Measurements from ENCODE around the gene DLGAP1.
"Not testable (repeated sequence)": the region's sequence is repeated elsewhere in the genome, so short reads cannot be mapped to it uniquely, and the experiment has no call there.

DLGAP1 gene

DNA sequence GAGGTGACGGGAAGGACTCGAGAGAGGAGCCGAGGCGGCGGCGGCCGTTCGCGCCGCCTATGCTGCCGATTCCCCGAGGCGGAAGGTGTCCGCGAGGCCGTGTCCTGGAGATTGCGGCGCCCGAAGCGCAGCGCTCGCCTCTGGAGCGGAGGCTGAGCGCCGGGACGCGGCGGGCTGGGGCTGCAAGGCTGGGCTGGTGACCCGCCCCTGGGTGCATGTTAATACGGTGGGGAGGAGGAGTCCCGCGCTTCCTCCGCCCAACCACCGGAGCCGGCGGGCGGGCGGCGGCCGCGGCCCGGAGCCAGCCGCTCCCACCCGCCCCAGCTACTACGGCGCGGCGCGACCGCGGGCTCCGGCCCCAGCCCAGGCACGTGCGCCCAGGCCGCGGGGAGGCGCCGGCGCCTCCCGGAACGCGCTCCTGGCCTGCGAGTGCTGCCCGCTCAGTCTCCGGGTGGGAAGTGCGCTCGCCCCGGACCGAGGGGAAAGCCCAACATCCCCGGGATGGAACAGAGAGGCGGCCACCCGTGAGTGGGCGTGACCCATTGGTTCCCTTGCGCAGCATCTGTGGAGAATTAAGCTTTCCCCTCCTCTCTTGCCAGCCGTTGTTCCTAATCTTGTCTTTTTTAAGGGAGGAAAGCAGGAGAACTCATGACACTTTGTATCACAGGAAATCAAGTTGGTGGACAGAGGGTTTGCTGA lies at the start of gene DLGAP1:
TSS of gene DLGAP1 (minus strand) at position 195 of the 699 bp plus-strand sequence.
- ATAC-seq: no peak; the same call in 2 of the 3 replicates

DNA sequence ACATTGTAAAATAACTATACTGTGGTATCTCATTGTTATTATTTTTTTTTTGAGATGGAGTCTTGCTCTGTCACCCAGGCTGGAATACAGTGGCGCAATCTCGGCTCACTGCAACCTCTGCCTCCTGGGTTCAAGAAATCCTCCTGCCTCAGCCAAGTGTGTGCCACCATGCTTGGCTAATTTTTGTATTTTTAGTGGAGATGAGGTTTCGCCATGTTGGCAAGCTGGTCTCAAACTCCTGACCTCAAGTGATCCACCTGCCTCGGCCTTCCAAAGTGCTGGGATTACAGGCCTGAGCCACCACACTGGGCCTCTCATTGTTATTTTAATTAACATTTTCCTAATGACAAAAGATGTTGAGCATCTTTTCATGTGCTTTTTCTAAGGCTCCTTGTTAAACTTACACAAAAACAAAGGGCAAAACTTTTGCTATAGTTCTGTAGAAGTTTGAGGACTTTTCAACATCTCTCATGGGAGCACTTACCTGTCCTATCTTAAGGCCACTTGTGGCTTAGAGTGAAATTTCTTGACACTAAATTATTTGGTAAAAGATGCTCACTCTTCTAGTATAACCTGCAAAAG lies 39.7 kb upstream of the DLGAP1 start:
- not testable (repeated sequence) for ATAC-seq

More for the DNA sequence above, at the start of gene DLGAP1:
- no peak for TF ChIP-seq PPARA (CRISPR knock-in tag; IDR thresholded peaks at IDR 0.05; ENCODE audit: borderline replicate concordance)
- no peak for TF ChIP-seq ZNF565 (CRISPR knock-in tag; conservative IDR thresholded peaks at IDR 0.05; ENCODE audit: low read depth)
- no peak for TF ChIP-seq TOX (CRISPR knock-in tag; IDR thresholded peaks at IDR 0.05; ENCODE audit: borderline replicate concordance)
- no peak for TF ChIP-seq SNAI2 (CRISPR knock-in tag; IDR thresholded peaks at IDR 0.05)
- no peak for TF ChIP-seq ZNF8 (CRISPR knock-in tag; IDR thresholded peaks at IDR 0.05)
- TF ChIP-seq ESRRG (CRISPR knock-in tag; IDR thresholded peaks at IDR 0.05): no peak

DNA sequence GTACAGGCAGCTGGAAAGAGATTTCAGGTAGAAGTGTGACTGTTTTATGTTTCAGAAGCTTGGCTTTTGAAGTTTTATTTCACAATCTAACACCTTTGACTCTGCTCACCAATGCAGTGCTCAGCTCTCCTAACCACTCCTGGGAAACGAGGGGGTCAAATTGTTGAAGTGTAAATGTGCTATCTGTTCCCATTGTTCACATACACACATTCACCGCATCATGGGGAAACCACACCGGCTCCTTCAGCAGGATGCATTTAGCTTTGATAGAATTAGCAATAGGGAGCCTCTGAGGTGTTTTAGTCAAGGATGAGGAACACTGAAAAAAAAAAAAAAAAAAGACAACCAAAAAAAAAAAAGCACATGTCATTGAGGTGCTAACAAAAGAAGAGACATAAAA lies 13.4 kb upstream of the DLGAP1 start:
- ATAC-seq: no peak
- TF ChIP-seq CSDC2 (CRISPR knock-in tag; IDR thresholded peaks at IDR 0.05) (no peak), TOX (CRISPR knock-in tag; IDR thresholded peaks at IDR 0.05; ENCODE audit: borderline replicate concordance) (no peak), ESRRG (CRISPR knock-in tag; IDR thresholded peaks at IDR 0.05) (no peak), BACH2 (CRISPR knock-in tag; IDR thresholded peaks at IDR 0.05; ENCODE audit: borderline replicate concordance) (no peak), RARB (CRISPR knock-in tag; IDR thresholded peaks at IDR 0.05) (no peak), SNAI2 (CRISPR knock-in tag; IDR thresholded peaks at IDR 0.05) (no peak), ZC3H10 (CRISPR knock-in tag; IDR thresholded peaks at IDR 0.05) (no peak), ARNTL (CRISPR knock-in tag; IDR thresholded peaks at IDR 0.05; ENCODE audit: borderline replicate concordance, low read depth) (no peak), TCF4 (CRISPR knock-in tag; IDR thresholded peaks at IDR 0.05; ENCODE audit: borderline replicate concordance) (no peak), GLIS3 (CRISPR knock-in tag; IDR thresholded peaks at IDR 0.05) (no peak), ZNF565 (CRISPR knock-in tag; conservative IDR thresholded peaks at IDR 0.05; ENCODE audit: low read depth) (no peak), PPARA (CRISPR knock-in tag; IDR thresholded peaks at IDR 0.05; ENCODE audit: borderline replicate concordance) (no peak), ZFP30 (CRISPR knock-in tag; IDR thresholded peaks at IDR 0.05) (no peak)
- TF ChIP-seq, protein P1, sequence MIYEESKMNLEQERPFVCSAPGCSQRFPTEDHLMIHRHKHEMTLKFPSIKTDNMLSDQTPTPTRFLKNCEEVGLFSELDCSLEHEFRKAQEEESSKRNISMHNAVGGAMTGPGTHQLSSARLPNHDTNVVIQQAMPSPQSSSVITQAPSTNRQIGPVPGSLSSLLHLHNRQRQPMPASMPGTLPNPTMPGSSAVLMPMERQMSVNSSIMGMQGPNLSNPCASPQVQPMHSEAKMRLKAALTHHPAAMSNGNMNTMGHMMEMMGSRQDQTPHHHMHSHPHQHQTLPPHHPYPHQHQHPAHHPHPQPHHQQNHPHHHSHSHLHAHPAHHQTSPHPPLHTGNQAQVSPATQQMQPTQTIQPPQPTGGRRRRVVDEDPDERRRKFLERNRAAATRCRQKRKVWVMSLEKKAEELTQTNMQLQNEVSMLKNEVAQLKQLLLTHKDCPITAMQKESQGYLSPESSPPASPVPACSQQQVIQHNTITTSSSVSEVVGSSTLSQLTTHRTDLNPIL (CRISPR knock-in tag; IDR thresholded peaks at IDR 0.05; ENCODE audit: low read depth): no peak
- TF ChIP-seq, protein P2, sequence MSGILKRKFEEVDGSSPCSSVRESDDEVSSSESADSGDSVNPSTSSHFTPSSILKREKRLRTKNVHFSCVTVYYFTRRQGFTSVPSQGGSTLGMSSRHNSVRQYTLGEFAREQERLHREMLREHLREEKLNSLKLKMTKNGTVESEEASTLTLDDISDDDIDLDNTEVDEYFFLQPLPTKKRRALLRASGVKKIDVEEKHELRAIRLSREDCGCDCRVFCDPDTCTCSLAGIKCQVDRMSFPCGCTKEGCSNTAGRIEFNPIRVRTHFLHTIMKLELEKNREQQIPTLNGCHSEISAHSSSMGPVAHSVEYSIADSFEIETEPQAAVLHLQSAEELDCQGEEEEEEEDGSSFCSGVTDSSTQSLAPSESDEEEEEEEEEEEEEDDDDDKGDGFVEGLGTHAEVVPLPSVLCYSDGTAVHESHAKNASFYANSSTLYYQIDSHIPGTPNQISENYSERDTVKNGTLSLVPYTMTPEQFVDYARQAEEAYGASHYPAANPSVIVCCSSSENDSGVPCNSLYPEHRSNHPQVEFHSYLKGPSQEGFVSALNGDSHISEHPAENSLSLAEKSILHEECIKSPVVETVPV (CRISPR knock-in tag; IDR thresholded peaks at IDR 0.05): no peak
- TF ChIP-seq, protein P3, sequence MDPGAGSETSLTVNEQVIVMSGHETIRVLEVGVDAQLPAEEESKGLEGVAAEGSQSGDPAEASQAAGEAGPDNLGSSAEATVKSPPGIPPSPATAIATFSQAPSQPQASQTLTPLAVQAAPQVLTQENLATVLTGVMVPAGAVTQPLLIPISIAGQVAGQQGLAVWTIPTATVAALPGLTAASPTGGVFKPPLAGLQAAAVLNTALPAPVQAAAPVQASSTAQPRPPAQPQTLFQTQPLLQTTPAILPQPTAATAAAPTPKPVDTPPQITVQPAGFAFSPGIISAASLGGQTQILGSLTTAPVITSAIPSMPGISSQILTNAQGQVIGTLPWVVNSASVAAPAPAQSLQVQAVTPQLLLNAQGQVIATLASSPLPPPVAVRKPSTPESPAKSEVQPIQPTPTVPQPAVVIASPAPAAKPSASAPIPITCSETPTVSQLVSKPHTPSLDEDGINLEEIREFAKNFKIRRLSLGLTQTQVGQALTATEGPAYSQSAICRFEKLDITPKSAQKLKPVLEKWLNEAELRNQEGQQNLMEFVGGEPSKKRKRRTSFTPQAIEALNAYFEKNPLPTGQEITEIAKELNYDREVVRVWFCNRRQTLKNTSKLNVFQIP (CRISPR knock-in tag; IDR thresholded peaks at IDR 0.05; ENCODE audit: borderline replicate concordance, low read depth): no peak

DNA sequence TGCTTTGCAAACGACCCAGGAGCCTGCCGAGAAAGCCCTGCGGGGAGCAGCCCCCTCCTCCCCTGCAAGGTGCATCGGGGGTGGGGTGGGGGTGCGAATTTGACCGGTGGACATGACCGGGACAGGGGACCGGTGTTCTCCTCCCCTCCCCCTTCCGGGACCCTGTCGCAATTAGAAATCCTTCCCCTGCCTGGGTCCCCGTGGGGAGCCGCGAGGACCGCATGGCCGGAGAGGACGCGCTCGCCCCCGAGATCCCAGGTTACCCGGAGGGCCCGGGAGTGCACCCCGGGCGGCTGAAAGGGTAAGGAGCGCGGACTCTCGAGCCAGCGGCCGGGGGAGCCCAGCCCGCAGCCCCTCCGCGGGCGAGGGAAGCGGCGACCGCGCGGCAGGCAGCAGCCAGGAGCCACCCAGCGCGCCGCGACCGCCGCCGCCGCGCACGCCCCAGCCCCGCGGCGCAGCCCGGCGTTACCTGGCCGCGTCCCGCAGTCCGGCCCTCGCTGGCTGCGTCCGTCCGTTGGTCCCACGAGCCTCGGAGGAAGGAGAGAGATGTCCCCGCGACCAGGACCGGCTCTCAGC lies 482 bp downstream of the DLGAP1 start:
- no peak for TF ChIP-seq ZNF565 (CRISPR knock-in tag; conservative IDR thresholded peaks at IDR 0.05; ENCODE audit: low read depth)
- no peak for ATAC-seq

DNA sequence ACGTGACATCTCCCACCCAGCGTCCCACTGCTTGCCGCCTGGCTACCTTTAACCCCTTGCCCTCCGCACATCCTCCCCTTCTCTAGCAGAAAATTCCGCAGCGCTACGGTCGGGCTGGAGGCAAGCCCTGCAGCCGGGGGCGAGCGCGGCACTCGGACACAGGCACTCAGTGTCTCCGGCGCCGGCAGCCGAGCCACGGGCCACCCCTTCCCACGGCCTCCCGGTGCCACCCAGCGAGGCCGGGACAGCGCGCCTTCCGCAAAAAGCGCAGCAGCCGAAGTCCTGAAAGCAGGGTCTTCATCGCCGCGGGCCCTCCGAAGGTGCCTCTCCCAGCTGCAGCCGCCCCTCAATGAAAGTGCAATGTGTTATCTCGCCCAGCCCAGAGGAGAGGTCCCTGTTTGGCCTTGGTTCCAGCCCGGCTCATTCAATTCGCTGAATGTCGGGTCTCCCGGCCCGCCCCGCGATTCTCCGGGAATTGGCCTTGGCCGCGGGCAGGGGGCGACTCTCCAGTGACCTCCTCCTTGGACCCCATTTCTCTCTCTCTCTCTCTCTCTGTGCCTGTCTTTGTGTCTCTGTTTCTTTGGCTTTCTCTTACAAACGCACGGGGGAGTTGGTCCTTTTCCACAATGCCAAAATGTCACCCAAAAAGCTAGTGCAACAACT lies 1.1 kb downstream of the DLGAP1 start:
- ATAC-seq: no peak
- TF ChIP-seq CSDC2 (CRISPR knock-in tag; IDR thresholded peaks at IDR 0.05): no peak
- TF ChIP-seq ZNF70 (CRISPR knock-in tag; IDR thresholded peaks at IDR 0.05): no peak
- no peak for TF ChIP-seq BACH2 (CRISPR knock-in tag; IDR thresholded peaks at IDR 0.05; ENCODE audit: borderline replicate concordance)
- no peak for TF ChIP-seq ZNF565 (CRISPR knock-in tag; conservative IDR thresholded peaks at IDR 0.05; ENCODE audit: low read depth)
- TF ChIP-seq ZFP3 (CRISPR knock-in tag; IDR thresholded peaks at IDR 0.05): no peak
- TF ChIP-seq, protein P1 (CRISPR knock-in tag; IDR thresholded peaks at IDR 0.05; ENCODE audit: low read depth): no peak
- TF ChIP-seq, protein P4, sequence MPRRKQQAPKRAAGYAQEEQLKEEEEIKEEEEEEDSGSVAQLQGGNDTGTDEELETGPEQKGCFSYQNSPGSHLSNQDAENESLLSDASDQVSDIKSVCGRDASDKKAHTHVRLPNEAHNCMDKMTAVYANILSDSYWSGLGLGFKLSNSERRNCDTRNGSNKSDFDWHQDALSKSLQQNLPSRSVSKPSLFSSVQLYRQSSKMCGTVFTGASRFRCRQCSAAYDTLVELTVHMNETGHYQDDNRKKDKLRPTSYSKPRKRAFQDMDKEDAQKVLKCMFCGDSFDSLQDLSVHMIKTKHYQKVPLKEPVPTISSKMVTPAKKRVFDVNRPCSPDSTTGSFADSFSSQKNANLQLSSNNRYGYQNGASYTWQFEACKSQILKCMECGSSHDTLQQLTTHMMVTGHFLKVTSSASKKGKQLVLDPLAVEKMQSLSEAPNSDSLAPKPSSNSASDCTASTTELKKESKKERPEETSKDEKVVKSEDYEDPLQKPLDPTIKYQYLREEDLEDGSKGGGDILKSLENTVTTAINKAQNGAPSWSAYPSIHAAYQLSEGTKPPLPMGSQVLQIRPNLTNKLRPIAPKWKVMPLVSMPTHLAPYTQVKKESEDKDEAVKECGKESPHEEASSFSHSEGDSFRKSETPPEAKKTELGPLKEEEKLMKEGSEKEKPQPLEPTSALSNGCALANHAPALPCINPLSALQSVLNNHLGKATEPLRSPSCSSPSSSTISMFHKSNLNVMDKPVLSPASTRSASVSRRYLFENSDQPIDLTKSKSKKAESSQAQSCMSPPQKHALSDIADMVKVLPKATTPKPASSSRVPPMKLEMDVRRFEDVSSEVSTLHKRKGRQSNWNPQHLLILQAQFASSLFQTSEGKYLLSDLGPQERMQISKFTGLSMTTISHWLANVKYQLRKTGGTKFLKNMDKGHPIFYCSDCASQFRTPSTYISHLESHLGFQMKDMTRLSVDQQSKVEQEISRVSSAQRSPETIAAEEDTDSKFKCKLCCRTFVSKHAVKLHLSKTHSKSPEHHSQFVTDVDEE (CRISPR knock-in tag; IDR thresholded peaks at IDR 0.05): no peak
- no peak for TF ChIP-seq ZNF8 (CRISPR knock-in tag; IDR thresholded peaks at IDR 0.05)
- TF ChIP-seq ESRRG (CRISPR knock-in tag; IDR thresholded peaks at IDR 0.05): no peak
- no peak for TF ChIP-seq ISL1 (CRISPR knock-in tag; IDR thresholded peaks at IDR 0.05)
- TF ChIP-seq TOX (CRISPR knock-in tag; IDR thresholded peaks at IDR 0.05; ENCODE audit: borderline replicate concordance): no peak
- TF ChIP-seq TCF4 (CRISPR knock-in tag; IDR thresholded peaks at IDR 0.05; ENCODE audit: borderline replicate concordance): no peak

Data from SK-N-SH treated with all-trans-retinoic acid at 6 μM for 48 hours (cell line).